Fibroblast of lung (primary cell): ENCODE measurements around the gene TXNDC11. TPM values are rescaled to one million over a fixed set of nuclear protein-coding genes. Genes with fewer than 3 reads are reported as not detected.
A peak's percentile ranks its signal among the peaks of the same experiment; 100 is the strongest.

ENCODE experiments used
- DNase-seq, 2 donors: peaks; one replicate each; pipeline versions ENCODE4 v3.0.0 to v3.0.0-alpha.2; 2010; ENCODE audit warnings: low read depth in 2 of 2
- H2AFZ ChIP-seq: 2 replicates; pipeline ENCODE4 v1.5.1; 2012; ENCODE audit warnings: low read length, control low read depth, inconsistent platforms
- H3K27ac ChIP-seq: 2 replicates; pipeline ENCODE4 v1.5.1; 2011; ENCODE audit warnings: low read length, control low read depth; ENCODE audit not compliant: insufficient read depth
- H3K27me3 ChIP-seq: 2 replicates; pipeline ENCODE4 v1.5.1; 2011; ENCODE audit warnings: mild to moderate bottlenecking, low read length; ENCODE audit not compliant: control insufficient read depth, insufficient read depth
- H3K36me3 ChIP-seq: 2 replicates; pipeline ENCODE4 v1.5.1; 2011; ENCODE audit warnings: low read length; ENCODE audit not compliant: control insufficient read depth, insufficient read depth
- H3K4me1 ChIP-seq: 2 replicates; pipeline ENCODE4 v1.5.1; 2011; ENCODE audit warnings: low read length; ENCODE audit not compliant: control insufficient read depth, insufficient read depth; ENCODE audit errors: extremely low read depth
- H3K4me2 ChIP-seq: 2 replicates; pipeline ENCODE4 v1.5.1; 2011; ENCODE audit warnings: low read length, control low read depth; ENCODE audit not compliant: insufficient read depth; ENCODE audit errors: extremely low read depth
- H3K4me3 ChIP-seq, 4 experiments: fragments of 200-600 bp in 1 of 4; sonication (generic) in 1 of 4; replicated peaks in 1 of 4; 2 replicates each; pipeline ENCODE4 v1.5.1; 2011 to 2016; ENCODE audit warnings: low read length in 4 of 4, low read depth in 3 of 4, mild to moderate bottlenecking in 3 of 4, control low read depth in 2 of 4, inconsistent platforms in 1 of 4, mixed read lengths in 1 of 4; ENCODE audit not compliant: insufficient read depth in 1 of 4; ENCODE audit errors: control extremely low read depth in 1 of 4
- H3K79me2 ChIP-seq: 2 replicates; pipeline ENCODE4 v1.5.1; 2012; ENCODE audit warnings: mild to moderate bottlenecking, low read length, inconsistent platforms; ENCODE audit not compliant: control insufficient read depth, insufficient read depth
- H3K9ac ChIP-seq: 2 replicates; pipeline ENCODE4 v1.5.1; 2011; ENCODE audit warnings: mild to moderate bottlenecking, low read length, control low read depth; ENCODE audit not compliant: insufficient read depth
- H3K9me3 ChIP-seq: 2 replicates; pipeline ENCODE4 v1.5.1; 2012; ENCODE audit warnings: low read depth, low read length; ENCODE audit not compliant: control insufficient read depth, insufficient read depth
- H4K20me1 ChIP-seq: 2 replicates; pipeline ENCODE4 v1.5.1; 2011; ENCODE audit warnings: low read length; ENCODE audit not compliant: control insufficient read depth, insufficient read depth; ENCODE audit errors: extremely low read depth
- EZH2 ChIP-seq: IDR thresholded peaks from 2 replicates; pipeline ENCODE4 v1.5.1; 2012; ENCODE audit warnings: low read length, control low read depth, mild to moderate bottlenecking; ENCODE audit errors: missing control alignments
- polyA plus RNA-seq, 2 donors: library from polyadenylated mRNA; depleted of rRNA in 1 of 2; stranded (reverse) in 1 of 2; unstranded in 1 of 2; fragments of >200 nt; gene quantifications; 2 replicates each; pipeline ENCODE4 v1.2.1, GENCODE V29; 2011 to 2012; ENCODE audit warnings: missing spikeins in 1 of 2
- total RNA-seq: library from RNA; depleted of rRNA; stranded (reverse); fragments of >200 nt; gene quantifications from 2 replicates; pipeline ENCODE4 v1.2.1, GENCODE V29; 2014
- TF ChIP-seq, protein P1 (sequence below), 2 donors: IDR thresholded peaks in 1 of 2; conservative IDR thresholded peaks in 1 of 2; 1 replicate in 1 of 2; 2 replicates in 1 of 2; pipeline ENCODE4 v1.5.1; 2011 to 2012; ENCODE audit warnings: low read length in 2 of 2, control low read depth in 1 of 2, inconsistent platforms in 1 of 2, low read depth in 1 of 2, mild to moderate bottlenecking in 1 of 2

Gene TXNDC11
- total and polyA plus RNA-seq, 2 donors (not counting 1 experiment from before 2014, with no cell fraction given) = 26.8 to 46.2 TPM

DNA sequence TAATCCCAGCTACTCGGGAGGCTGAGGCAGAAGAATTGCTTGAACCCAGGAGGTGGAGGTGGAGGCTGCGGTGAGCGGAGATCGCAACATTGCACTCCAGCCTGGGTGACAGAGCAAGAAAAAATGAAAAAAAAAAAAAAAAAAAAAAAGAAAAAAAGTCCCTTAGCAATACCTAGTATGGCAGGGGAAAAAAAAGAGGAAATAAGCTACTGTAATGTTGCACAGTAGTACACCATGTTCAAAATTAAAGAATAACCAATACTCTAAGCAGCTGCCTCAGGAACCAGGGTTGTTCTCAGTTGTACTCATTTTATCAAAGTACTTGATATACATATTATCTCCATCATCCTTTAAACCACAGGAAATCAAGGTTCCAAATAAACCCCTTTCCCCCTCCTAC is 17.3 kb upstream of the TXNDC11 start:
- H4K20me1 ChIP-seq = peaks cover 2% of the 10 kb centered on the region
- H3K79me2 ChIP-seq = no peaks in the 10 kb centered on the region
- H3K27ac ChIP-seq = no peak overlapping the region
- H3K27me3 ChIP-seq = no peaks in the 10 kb centered on the region
- TF ChIP-seq EZH2 = no peak
- TF ChIP-seq, protein P1, sequence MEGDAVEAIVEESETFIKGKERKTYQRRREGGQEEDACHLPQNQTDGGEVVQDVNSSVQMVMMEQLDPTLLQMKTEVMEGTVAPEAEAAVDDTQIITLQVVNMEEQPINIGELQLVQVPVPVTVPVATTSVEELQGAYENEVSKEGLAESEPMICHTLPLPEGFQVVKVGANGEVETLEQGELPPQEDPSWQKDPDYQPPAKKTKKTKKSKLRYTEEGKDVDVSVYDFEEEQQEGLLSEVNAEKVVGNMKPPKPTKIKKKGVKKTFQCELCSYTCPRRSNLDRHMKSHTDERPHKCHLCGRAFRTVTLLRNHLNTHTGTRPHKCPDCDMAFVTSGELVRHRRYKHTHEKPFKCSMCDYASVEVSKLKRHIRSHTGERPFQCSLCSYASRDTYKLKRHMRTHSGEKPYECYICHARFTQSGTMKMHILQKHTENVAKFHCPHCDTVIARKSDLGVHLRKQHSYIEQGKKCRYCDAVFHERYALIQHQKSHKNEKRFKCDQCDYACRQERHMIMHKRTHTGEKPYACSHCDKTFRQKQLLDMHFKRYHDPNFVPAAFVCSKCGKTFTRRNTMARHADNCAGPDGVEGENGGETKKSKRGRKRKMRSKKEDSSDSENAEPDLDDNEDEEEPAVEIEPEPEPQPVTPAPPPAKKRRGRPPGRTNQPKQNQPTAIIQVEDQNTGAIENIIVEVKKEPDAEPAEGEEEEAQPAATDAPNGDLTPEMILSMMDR (conservative IDR thresholded peaks at IDR 0.05 in 1 of 2, IDR thresholded peaks at IDR 0.05 in 1 of 2; ENCODE audit: low read depth in 1 of 2, low read length in 2 of 2) = no peak
- no peak overlapping the region for H3K9ac ChIP-seq
- H2AFZ ChIP-seq = no peak overlapping the region
- H3K36me3 ChIP-seq = peaks cover 23% of the 10 kb centered on the region
- H3K4me2 ChIP-seq = no peak overlapping the region
- no peak overlapping the region for H3K4me3 ChIP-seq
- H3K9me3 ChIP-seq = no peaks in the 10 kb centered on the region
- no peak for DNase-seq
- peaks cover 8% of the 10 kb centered on the region for H3K4me1 ChIP-seq

DNA sequence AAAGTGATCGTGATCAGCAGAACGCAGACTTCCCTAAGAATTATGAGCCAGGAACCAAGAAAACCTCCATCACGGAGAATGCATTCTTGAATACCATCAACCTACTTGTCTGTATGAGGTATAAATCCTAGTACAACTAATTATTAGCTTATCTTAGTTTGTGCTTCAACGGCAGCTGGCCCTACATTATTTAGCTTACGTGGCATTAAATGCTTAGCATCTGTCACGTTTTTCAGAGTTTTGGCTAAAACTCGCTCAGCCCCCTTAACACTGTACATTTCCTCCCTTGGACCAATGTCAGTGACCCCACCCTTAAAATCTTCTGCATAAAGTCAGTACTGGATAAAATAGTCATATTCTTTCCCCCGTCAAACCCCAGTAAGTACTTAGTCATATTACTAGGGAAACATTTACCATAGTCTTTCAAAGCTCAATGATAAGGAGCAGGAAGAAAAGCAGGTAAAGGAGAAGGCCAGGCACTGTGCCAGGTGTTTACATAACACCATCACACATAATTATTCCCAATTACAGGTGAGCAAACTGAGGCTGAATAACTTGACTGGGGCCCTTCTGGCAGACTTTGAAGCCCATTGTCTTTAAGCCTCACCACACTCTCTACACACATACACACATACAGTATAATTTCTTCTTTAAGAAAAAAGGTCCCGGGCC is 16.6 kb upstream of the TXNDC11 start:
- Histone ChIP-seq H3K9me3 (no peaks in the 10 kb centered on the region), H3K27me3 (no peaks in the 10 kb centered on the region), H3K4me2 (no peak overlapping the region), H3K27ac (no peak overlapping the region), H3K4me3 (no peak overlapping the region), H3K36me3 (peaks cover 23% of the 10 kb centered on the region), H3K9ac (no peak overlapping the region), H2AFZ (no peak overlapping the region), H3K4me1 (peaks cover 8% of the 10 kb centered on the region), H4K20me1 (peaks cover 2% of the 10 kb centered on the region), H3K79me2 (no peaks in the 10 kb centered on the region)
- DNase-seq = no peak
- TF ChIP-seq, protein P1 (conservative IDR thresholded peaks at IDR 0.05 in 1 of 2, IDR thresholded peaks at IDR 0.05 in 1 of 2; ENCODE audit: low read depth in 1 of 2, low read length in 2 of 2) = no peak

DNA sequence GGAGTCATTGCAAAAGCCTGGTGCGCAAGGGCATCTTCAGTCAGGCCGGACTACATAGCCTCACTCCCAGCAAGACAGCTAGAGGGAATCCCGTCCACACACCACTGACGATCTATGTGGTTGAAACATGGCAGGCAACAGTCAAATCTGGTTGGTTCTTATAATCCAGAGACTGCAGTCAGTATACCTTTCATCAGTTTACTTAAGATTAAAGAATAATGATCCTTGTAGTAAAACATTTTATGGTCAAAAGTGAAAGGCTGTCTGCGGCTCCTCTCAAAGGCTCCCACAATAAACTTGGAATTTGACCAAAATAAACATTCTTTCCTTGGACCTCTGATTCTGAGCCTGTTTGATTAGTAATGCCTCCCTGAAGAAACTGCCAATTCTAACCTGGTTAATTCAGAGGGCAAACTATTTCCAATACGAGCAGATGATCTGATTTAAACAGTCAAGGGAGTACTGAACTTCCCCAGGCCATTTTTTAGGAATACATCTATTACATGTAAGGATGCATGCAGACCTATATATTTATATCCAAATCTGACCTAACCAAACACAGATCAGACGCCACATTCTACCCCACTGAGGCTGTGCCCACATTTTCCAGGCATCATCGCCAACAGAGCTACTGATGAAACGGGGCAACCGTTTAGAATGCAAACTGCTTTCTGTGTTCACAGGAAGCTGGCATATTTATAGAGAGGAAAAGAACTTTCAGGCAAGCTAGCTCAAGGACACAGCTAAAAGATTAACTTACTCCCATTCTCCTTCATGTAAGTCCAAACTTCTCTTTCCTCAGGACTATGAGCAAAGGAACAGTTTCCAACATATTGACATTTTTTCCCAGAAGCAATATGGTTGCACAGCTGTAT is 15.3 kb upstream of the TXNDC11 start:
- TF ChIP-seq, protein P1 (conservative IDR thresholded peaks at IDR 0.05 in 1 of 2, IDR thresholded peaks at IDR 0.05 in 1 of 2; ENCODE audit: low read depth in 1 of 2, low read length in 2 of 2) = no peak
- no peak for TF ChIP-seq EZH2
- Histone ChIP-seq H3K36me3 (peaks cover 19% of the 10 kb centered on the region), H3K27ac (peak overlapping the region; percentile 67), H3K9me3 (no peaks in the 10 kb centered on the region), H3K4me3 (peak overlapping the region in 1 of 4 experiments; percentile 10), H3K4me1 (peaks cover 8% of the 10 kb centered on the region), H3K9ac (no peak overlapping the region), H3K79me2 (no peaks in the 10 kb centered on the region), H3K4me2 (peak overlapping the region; percentile 62), H3K27me3 (no peaks in the 10 kb centered on the region), H2AFZ (no peak overlapping the region), H4K20me1 (peaks cover 2% of the 10 kb centered on the region)
- DNase-seq = peak; percentile 71 to 85
